ENCODE data around the gene PTPRG.

- TF ChIP-seq EZH2phosphoT487 (IDR thresholded peaks at IDR 0.05; ENCODE audit: borderline replicate concordance, low read length) (no peak), CTCF (conservative IDR thresholded peaks at IDR 0.05; ENCODE audit: low read depth, low read length) (no peak), EZH2 (IDR thresholded peaks at IDR 0.05; ENCODE audit: low read length, unreplicated experiment) (no peak)
Measured at GRCh38 chr3:61532739-61533500, 28.5 kb upstream of the PTPRG start.

All from PC-3 (cell line).